Ascending aorta (tissue), 2 donors: ENCODE data around the gene EXT2. TPM values are rescaled to one million over a fixed set of nuclear protein-coding genes. Genes with fewer than 3 reads are reported as not detected.

Experiments used
- DNase-seq, 2 donors: peaks; one replicate each; pipeline ENCODE4 v3.0.0-alpha.2; 2019; ENCODE audit warnings: low spot score in 2 of 2
- H3K27ac ChIP-seq, 2 donors: fragments of 200-600 bp; sonication (generic); one replicate each; pipeline ENCODE4 v1.5.1; 2016 to 2017; ENCODE audit warnings: mild to moderate bottlenecking in 1 of 2
- H3K27me3 ChIP-seq: fragments of 200-600 bp; sonication (generic); one replicate; pipeline ENCODE4 v1.5.1; 2017
- H3K36me3 ChIP-seq, 2 donors: fragments of 200-600 bp; sonication (generic); one replicate each; pipeline ENCODE4 v1.5.1; 2016
- H3K4me1 ChIP-seq, 2 donors: fragments of 200-600 bp; sonication (generic); one replicate each; pipeline ENCODE4 v1.5.1; 2016 to 2017; ENCODE audit warnings: mild to moderate bottlenecking in 1 of 2
- H3K4me3 ChIP-seq, 2 donors: fragments of 200-600 bp; sonication (generic); one replicate each; pipeline ENCODE4 v1.5.1; 2016 to 2017; ENCODE audit warnings: mild to moderate bottlenecking in 1 of 2
- H3K9me3 ChIP-seq, 2 donors: fragments of 200-600 bp; sonication (generic); one replicate each; pipeline ENCODE4 v1.5.1; 2016
- intact Hi-C: fragments of 100-400 bp; cut with DNase I; formaldehyde crosslinking; loops from one replicate; pipeline ENCODE4 v1.15.1; 2023
- total RNA-seq: library from RNA; depleted of rRNA; stranded (reverse); fragments of >200 nt; gene quantifications from one replicate; pipeline ENCODE4 v1.1.0, GENCODE V29; 2016
- TF ChIP-seq, protein P1 (sequence below), 3 experiments: fragments of 200-600 bp in 2 of 3; fragments of 450-650 bp in 1 of 3; sonication (generic) in 2 of 3; IDR thresholded peaks; one replicate each; pipeline ENCODE4 v1.5.1; 2016 to 2019; ENCODE audit warnings: antibody characterized with exemption in 3 of 3, mild to moderate bottlenecking in 1 of 3, moderate library complexity in 1 of 3

The EXT2 gene
- total RNA-seq, result 342 TPM

- intact Hi-C loops, result loop anchor here (10.0 kb wide), 1 partner anchor 519 kb away; no protein-coding TSS in a partner anchor
- no peaks in the 10 kb centered on the region for H3K36me3 ChIP-seq
These were observed at the start of gene EXT2 for GRCh38 chr11:44095506-44096359. Gene EXT2, plus strand, starts transcription at chr11:44095678. Its CDS starts 12,035 bp downstream, at chr11:44107713.

GRCh38 chr11:44046182-44046581 is 49.3 kb upstream of the EXT2 start:
- no peaks in the 10 kb centered on the region for H3K9me3 ChIP-seq
- H3K36me3 ChIP-seq, result no peaks in the 10 kb centered on the region
- H3K27ac ChIP-seq, result no peak overlapping the region
- TF ChIP-seq, protein P1, sequence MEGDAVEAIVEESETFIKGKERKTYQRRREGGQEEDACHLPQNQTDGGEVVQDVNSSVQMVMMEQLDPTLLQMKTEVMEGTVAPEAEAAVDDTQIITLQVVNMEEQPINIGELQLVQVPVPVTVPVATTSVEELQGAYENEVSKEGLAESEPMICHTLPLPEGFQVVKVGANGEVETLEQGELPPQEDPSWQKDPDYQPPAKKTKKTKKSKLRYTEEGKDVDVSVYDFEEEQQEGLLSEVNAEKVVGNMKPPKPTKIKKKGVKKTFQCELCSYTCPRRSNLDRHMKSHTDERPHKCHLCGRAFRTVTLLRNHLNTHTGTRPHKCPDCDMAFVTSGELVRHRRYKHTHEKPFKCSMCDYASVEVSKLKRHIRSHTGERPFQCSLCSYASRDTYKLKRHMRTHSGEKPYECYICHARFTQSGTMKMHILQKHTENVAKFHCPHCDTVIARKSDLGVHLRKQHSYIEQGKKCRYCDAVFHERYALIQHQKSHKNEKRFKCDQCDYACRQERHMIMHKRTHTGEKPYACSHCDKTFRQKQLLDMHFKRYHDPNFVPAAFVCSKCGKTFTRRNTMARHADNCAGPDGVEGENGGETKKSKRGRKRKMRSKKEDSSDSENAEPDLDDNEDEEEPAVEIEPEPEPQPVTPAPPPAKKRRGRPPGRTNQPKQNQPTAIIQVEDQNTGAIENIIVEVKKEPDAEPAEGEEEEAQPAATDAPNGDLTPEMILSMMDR (IDR thresholded peaks at IDR 0.05), result no peak
- DNase-seq, result no peak
- no peaks in the 10 kb centered on the region for H3K27me3 ChIP-seq
- intact Hi-C loops, result no loop called here
- H3K4me3 ChIP-seq, result no peak overlapping the region
- no peaks in the 10 kb centered on the region for H3K4me1 ChIP-seq

More at GRCh38 chr11:44095506-44096359, at the start of gene EXT2:
- H3K27ac ChIP-seq, result peak within 1 kb of the TSS; percentile 69 to 71
- TF ChIP-seq, protein P1 (IDR thresholded peaks at IDR 0.05), result peak; percentile 74 to 88 (median 87)
- DNase-seq, result peak; percentile 18 to 91
- H3K27me3 ChIP-seq, result no peaks in the 10 kb centered on the region
- H3K4me3 ChIP-seq, result peak within 1 kb of the TSS; percentile 78 to 94
- H3K9me3 ChIP-seq, result no peaks in the 10 kb centered on the region
- peaks cover 0 to 9% of the 10 kb centered on the region in 2 donors for H3K4me1 ChIP-seq

GRCh38 chr11:44047298-44047697 is 48.2 kb upstream of the EXT2 start:
- TF ChIP-seq, protein P1 (IDR thresholded peaks at IDR 0.05), result no peak
- H3K27ac ChIP-seq, result no peak overlapping the region
- intact Hi-C loops, result no loop called here
- no peaks in the 10 kb centered on the region for H3K4me1 ChIP-seq
- no peaks in the 10 kb centered on the region for H3K36me3 ChIP-seq
- H3K4me3 ChIP-seq, result no peak overlapping the region
- no peaks in the 10 kb centered on the region for H3K27me3 ChIP-seq
- no peaks in the 10 kb centered on the region for H3K9me3 ChIP-seq
- no peak for DNase-seq

GRCh38 chr11:44047931-44048431 is 47.5 kb upstream of the EXT2 start, which contains the start of gene ACCSL:
Gene ACCSL, plus strand, starts transcription at chr11:44047981. Its CDS starts 56 bp downstream, at chr11:44048037.
- intact Hi-C loops, result no loop called here
- Histone ChIP-seq H3K36me3 (no peaks in the 10 kb centered on the region), H3K9me3 (no peaks in the 10 kb centered on the region), H3K27me3 (no peaks in the 10 kb centered on the region), H3K27ac (no peak within 1 kb of the TSS), H3K4me1 (no peaks in the 10 kb centered on the region), H3K4me3 (no peak within 1 kb of the TSS)
- TF ChIP-seq, protein P1 (IDR thresholded peaks at IDR 0.05), result no peak
- DNase-seq, result no peak

- intact Hi-C loops, result no loop called here
- H3K4me3 ChIP-seq, result no peak overlapping the region
- H3K27me3 ChIP-seq, result no peaks in the 10 kb centered on the region
- H3K9me3 ChIP-seq, result no peaks in the 10 kb centered on the region
- H3K4me1 ChIP-seq, result no peaks in the 10 kb centered on the region
- peak in 1 of 2 donors; percentile 27 for DNase-seq
- no peaks in the 10 kb centered on the region for H3K36me3 ChIP-seq
- TF ChIP-seq, protein P1 (IDR thresholded peaks at IDR 0.05), result no peak
- no peak overlapping the region for H3K27ac ChIP-seq
These were observed 45.6 kb upstream of the EXT2 start for GRCh38 chr11:44049832-44050231.
